Measurements from ENCODE around the gene FAM171A1.
"Not testable (repeated sequence)": the region's sequence is repeated elsewhere in the genome, so short reads cannot be mapped to it uniquely, and the experiment has no call there.

Gene FAM171A1

GRCh38 chr10:15238555-15239335 is 132.3 kb downstream of the FAM171A1 start:
- DNase-seq = no peak

- DNase-seq = no peak
Observed at GRCh38 chr10:15237351-15237750, 133.7 kb downstream of the FAM171A1 start.

- no peak for DNase-seq
Observed at GRCh38 chr10:15236340-15236739, 134.7 kb downstream of the FAM171A1 start.

DNA sequence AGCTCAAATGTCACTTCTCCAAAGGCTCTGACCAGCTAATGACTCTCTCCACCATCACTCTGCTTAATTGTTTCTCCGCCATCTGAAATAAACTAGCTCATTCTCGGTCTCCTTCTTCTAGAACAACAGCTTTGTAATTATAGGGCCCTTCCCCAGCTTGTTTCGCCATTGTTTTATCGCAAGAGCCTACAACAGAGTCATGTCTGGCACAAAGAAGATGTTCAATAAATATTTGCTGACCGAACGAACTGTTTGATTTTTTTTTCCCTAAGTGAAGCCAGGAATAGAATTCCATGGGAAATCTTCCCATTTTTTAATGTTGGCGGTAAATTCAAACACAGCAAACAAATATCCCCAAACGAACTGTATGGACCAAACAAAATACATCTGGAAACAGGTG is 138.8 kb downstream of the FAM171A1 start:
- DNase-seq = no peak

- no peak for DNase-seq
Observed at GRCh38 chr10:15231426-15231825, 139.7 kb downstream of the FAM171A1 start.

DNA sequence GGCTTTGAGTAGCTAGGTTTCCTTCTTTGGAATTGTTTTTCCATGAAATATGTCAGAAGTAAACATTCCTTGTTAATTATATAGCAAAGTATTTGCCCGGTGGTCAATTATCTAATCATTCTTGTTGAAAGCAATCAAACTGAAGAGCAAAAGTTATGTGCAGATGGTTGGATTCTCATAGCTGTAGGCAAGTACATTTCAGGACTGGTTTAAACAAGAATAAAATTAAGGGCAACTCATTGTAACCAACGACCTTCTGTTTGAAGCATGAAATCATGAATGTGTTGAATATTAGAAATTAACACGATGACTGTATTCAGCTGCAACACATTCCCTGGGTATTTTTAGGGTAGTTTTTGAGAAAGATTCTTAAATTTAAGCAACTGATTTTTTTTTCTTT is 140.8 kb downstream of the FAM171A1 start:
- no peak for DNase-seq

DNA sequence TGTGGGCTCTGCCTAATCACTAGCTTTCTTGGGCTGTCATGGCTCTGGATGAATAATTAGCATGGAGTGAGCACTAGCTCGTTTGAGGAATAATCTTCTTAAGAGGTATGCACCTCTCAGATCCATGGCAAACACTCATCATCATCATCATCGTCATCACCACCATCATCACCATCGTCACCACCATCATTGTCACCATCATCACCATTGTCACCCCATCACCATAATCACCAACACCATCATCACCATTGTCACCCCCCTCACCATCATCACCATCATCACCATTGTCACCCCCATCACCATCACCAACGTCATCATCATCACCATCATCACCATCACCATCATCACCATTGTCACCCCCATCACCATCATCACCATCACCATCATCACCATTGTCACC is 141.8 kb downstream of the FAM171A1 start:
- no peak for DNase-seq

DNA sequence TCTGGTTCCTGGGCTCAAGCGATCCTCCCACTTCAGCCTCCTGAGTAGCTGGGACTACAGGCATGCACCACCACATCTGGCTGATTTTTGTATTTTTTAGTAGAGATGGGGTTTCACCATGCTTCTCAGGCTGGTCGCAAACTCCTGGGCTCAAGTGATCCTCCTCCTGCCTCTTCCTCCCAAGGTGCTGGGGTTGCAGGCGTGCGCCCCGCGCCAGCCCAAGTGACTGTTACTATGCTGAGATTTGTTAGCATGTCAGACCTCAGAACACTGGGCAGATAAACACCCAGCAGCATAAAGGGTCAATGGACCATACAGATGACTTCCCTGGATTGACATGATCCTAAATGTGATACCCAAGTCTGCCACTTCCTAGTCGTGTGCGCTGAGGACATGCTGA is 142.7 kb downstream of the FAM171A1 start:
- no peak for DNase-seq

DNA sequence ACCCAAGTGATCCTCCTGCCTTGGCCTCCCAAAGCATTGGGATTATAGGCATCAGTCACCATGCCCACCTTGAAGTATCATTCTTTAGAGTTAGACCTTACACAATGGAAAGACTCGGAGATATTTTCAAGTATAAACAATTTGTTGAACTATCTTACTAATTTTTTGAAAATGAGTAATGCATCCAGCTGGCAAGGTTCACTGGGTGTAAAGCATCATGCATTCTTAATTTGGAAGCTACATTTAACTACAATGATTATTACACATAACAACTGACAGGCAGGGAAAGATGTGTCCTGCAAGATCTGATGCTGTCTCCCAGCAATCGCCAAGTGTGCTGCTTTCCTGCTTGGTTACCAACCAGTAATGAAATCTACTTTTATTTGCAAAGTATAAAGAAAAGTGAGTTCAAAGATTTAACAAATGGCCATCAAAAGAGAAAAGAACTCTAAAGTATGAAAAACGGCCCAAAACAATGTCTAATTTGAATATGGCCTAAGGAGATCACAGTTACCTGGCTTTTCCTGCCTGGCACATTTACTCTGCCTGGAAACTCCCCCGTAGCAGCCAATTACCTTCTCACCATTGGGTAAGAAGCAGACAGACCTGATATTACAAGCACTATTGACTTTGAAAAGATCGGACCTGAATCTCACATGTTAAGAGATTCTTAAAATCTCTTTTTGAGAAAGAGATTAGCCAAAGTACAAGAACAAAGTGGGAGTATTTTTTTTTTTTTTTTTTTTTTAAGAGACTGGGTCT is 143.3 kb downstream of the FAM171A1 start:
- no peak for DNase-seq

DNA sequence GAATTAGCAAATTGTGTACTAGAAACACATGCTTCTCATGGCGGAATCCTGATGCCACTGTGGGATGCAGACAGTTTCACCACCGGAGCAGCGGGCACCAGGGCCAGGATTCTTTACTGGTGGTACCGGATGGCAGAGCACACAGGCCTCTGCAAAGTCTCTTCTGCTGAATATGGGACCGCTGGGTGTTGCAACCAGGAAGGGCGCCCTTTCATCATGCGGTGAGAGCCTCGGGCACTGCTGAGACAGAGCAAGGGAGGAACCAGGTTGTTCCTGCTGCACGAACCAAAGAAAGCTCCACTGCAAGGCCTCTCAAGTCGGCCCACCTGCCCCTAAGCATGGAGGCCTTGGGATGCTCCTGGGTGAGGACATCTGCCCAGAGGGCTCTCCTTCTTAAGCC is 145.6 kb downstream of the FAM171A1 start:
- no peak for DNase-seq

- DNase-seq = no peak
Observed at GRCh38 chr10:15224948-15225347, 146.1 kb downstream of the FAM171A1 start.

- DNase-seq = no peak
Observed at GRCh38 chr10:15223174-15223573, 147.9 kb downstream of the FAM171A1 start.

DNA sequence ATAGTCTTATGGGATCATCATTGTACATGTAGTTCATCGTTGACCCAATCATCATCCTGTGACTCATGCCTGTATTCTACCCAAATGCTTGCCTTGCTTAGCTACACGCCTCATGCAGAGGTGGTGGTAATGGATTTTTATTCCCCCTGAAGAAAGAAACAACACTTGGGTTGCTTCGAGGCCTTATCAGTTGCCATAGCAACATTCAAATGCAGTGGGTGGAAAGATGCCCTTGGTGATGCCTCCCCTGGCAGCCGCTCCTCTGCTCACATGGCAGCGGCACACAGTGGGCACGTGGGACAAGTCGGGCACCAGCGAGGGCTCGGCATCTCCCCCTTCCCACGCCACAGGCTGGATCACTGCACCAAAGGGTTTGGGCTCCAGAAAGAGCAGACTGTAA is 148.6 kb downstream of the FAM171A1 start:
- no peak for DNase-seq

DNA sequence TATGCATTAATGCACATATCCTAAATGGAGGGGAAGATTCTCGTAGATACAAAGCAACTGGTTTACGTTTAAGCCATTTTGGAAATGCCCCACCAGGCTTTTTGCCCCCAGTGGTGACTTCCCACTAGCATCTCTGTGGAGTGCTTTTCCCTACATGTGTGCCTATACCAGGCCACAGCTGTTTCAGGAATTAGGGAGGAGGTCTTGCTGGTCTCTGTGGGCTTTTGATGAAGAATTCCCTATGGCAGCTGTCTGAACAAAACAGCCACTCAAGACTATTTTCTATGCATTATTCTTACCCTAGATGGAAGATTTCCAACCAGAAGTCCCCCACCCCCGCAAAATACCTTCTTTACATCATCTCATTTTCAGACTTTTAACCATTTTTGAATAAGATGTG is 150.6 kb downstream of the FAM171A1 start:
- no peak for DNase-seq

GRCh38 chr10:15216700-15217099 is 154.4 kb downstream of the FAM171A1 start:
- DNase-seq = no peak

DNA sequence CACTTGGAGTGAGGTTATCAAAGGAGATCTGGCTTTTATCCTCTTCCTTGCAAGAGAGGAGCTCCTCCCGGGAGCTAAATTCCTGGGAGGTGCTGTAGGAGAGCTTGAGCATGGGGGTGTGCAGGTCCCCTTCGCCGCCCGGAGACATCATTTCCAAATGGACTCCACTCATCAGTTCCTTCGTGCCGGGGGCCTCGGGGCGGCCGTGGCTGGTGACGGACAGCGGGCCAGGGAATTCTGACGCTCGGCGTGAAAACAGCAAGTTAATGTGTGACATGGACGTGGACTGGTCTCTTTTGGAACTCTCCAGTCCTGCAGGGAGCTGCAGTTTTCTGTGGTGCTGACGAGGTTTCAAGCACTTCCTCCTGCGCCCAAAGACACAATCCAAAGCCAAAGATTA is 156.9 kb downstream of the FAM171A1 start:
- DNase-seq = no peak

GRCh38 chr10:15213461-15213861 is 157.6 kb downstream of the FAM171A1 start:
- no peak for DNase-seq

GRCh38 chr10:15211464-15211979 is 159.6 kb downstream of the FAM171A1 start:
- no peak for DNase-seq

DNA sequence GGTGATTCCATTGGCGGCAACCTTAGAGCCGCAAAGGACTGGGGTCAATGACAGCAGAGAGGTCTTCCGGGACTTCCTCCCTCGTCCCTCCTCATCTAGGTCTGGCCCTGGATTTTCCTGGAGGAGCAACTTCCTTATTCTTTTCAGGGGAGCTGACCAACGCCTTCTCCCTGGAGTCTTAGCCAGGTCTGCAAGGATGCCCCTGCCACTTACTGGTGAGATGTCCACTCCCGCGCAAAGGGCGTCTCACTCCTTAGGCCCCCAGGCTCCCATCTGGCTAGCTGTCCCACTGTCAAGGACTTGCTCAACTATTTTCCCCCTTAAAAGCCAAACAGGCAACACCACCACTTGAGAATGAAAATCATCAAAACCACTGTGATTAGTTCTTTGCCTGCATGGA is 160.6 kb downstream of the FAM171A1 start:
- no peak for DNase-seq

DNA sequence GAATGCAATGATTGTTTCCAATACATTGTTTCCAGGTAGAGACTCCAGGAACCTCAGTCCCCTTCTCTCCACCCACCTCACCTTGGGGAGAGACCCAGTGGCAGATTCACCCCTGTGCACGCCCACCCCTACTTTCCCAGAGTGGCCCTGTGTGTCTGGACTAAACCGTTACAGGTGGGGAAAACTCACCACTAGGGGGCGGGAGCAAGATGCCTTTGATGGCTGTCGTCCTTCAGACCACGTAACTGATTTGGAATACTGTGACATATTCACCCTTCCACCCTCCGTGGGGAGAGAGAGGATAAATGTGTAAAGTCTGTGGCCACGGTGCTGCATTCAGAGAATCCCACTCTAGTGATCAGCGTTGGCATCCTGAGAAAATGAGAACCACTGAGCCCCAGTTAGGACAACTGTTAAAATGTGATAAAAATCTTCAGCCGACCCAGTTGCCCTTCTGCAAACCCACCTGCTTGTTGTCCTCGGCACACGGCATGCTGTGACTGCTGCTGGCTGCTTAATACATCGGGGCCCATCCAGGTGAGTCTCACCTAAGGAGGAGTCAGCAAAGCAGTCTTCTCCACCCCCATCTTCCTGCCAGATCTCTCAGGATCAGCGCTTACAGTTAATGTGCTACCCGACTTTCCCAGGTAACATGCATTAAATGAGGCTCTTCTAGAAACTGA is 161.1 kb downstream of the FAM171A1 start:
- DNase-seq = peak; percentile 87

GRCh38 chr10:15208221-15208620 is 162.9 kb downstream of the FAM171A1 start:
- no peak for DNase-seq

DNA sequence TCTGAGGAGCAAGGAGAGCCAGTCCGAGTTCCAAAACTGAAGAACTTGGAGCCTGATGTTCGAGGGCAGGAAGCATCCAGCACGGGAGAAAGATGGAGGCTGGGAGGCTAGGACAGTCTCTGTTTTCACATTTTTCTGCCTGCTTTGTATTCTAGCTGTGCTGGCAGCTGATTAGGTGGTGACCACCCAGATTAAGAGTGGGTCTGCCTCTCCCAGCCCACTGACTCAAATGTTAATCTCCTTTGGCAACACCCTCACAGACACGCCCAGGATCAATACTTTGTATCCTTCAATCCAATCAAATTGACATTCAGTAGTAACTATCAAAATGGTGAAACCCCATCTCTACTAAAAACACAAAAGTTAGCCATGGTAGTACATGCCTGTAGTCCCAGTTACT is 163.7 kb downstream of the FAM171A1 start:
- not testable (repeated sequence) for DNase-seq

DNA sequence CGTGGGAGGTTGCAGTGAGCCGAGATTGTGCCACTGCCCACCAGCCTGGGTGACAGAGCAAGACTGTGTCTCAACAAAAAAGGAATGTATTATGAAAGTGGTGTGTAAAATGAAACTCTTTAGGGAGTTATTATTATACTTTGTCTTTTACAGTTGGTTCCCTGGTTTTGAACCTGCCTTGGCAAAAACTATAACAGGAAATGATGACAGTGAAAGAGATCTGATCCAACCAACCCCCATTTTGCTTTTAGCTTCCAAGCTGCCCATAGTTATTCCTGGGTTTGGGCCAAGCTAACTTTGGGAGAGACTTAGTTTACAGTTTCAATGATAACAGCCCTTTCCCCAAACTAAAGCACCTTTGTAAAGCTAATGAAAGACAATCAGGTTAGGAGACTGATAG is 168.4 kb downstream of the FAM171A1 start:
- no peak for DNase-seq

- not testable (repeated sequence) for DNase-seq
Observed at GRCh38 chr10:15202301-15202621, 168.8 kb downstream of the FAM171A1 start.
